Fibroblast of lung (primary cell): ENCODE results near the gene SLC35F5. TPM values are rescaled to one million over a fixed set of nuclear protein-coding genes. Genes with fewer than 3 reads are reported as not detected.
"Not testable (repeated sequence)": the region's sequence is repeated elsewhere in the genome, so short reads cannot be mapped to it uniquely, and the experiment has no call there.

Experiments
- DNase-seq, 2 donors: peaks; one replicate each; pipeline versions ENCODE4 v3.0.0 to v3.0.0-alpha.2; 2010; ENCODE audit warnings: low read depth in 2 of 2
- H2AFZ ChIP-seq: 2 replicates; pipeline ENCODE4 v1.5.1; 2012; ENCODE audit warnings: low read length, control low read depth, inconsistent platforms
- H3K27ac ChIP-seq: 2 replicates; pipeline ENCODE4 v1.5.1; 2011; ENCODE audit warnings: low read length, control low read depth; ENCODE audit not compliant: insufficient read depth
- H3K27me3 ChIP-seq: 2 replicates; pipeline ENCODE4 v1.5.1; 2011; ENCODE audit warnings: mild to moderate bottlenecking, low read length; ENCODE audit not compliant: control insufficient read depth, insufficient read depth
- H3K36me3 ChIP-seq: 2 replicates; pipeline ENCODE4 v1.5.1; 2011; ENCODE audit warnings: low read length; ENCODE audit not compliant: control insufficient read depth, insufficient read depth
- H3K4me1 ChIP-seq: 2 replicates; pipeline ENCODE4 v1.5.1; 2011; ENCODE audit warnings: low read length; ENCODE audit not compliant: control insufficient read depth, insufficient read depth; ENCODE audit errors: extremely low read depth
- H3K4me2 ChIP-seq: 2 replicates; pipeline ENCODE4 v1.5.1; 2011; ENCODE audit warnings: low read length, control low read depth; ENCODE audit not compliant: insufficient read depth; ENCODE audit errors: extremely low read depth
- H3K4me3 ChIP-seq, 4 experiments: fragments of 200-600 bp in 1 of 4; sonication (generic) in 1 of 4; replicated peaks in 1 of 4; 2 replicates each; pipeline ENCODE4 v1.5.1; 2011 to 2016; ENCODE audit warnings: low read length in 4 of 4, low read depth in 3 of 4, mild to moderate bottlenecking in 3 of 4, control low read depth in 2 of 4, inconsistent platforms in 1 of 4, mixed read lengths in 1 of 4; ENCODE audit not compliant: insufficient read depth in 1 of 4; ENCODE audit errors: control extremely low read depth in 1 of 4
- H3K79me2 ChIP-seq: 2 replicates; pipeline ENCODE4 v1.5.1; 2012; ENCODE audit warnings: mild to moderate bottlenecking, low read length, inconsistent platforms; ENCODE audit not compliant: control insufficient read depth, insufficient read depth
- H3K9ac ChIP-seq: 2 replicates; pipeline ENCODE4 v1.5.1; 2011; ENCODE audit warnings: mild to moderate bottlenecking, low read length, control low read depth; ENCODE audit not compliant: insufficient read depth
- H3K9me3 ChIP-seq: 2 replicates; pipeline ENCODE4 v1.5.1; 2012; ENCODE audit warnings: low read depth, low read length; ENCODE audit not compliant: control insufficient read depth, insufficient read depth
- H4K20me1 ChIP-seq: 2 replicates; pipeline ENCODE4 v1.5.1; 2011; ENCODE audit warnings: low read length; ENCODE audit not compliant: control insufficient read depth, insufficient read depth; ENCODE audit errors: extremely low read depth
- EZH2 ChIP-seq: IDR thresholded peaks from 2 replicates; pipeline ENCODE4 v1.5.1; 2012; ENCODE audit warnings: low read length, control low read depth, mild to moderate bottlenecking; ENCODE audit errors: missing control alignments
- polyA plus RNA-seq, 2 donors: library from polyadenylated mRNA; depleted of rRNA in 1 of 2; stranded (reverse) in 1 of 2; unstranded in 1 of 2; fragments of >200 nt; gene quantifications; 2 replicates each; pipeline ENCODE4 v1.2.1, GENCODE V29; 2011 to 2012; ENCODE audit warnings: missing spikeins in 1 of 2
- total RNA-seq: library from RNA; depleted of rRNA; stranded (reverse); fragments of >200 nt; gene quantifications from 2 replicates; pipeline ENCODE4 v1.2.1, GENCODE V29; 2014
- TF ChIP-seq, protein P1 (sequence below), 2 donors: IDR thresholded peaks in 1 of 2; conservative IDR thresholded peaks in 1 of 2; 1 replicate in 1 of 2; 2 replicates in 1 of 2; pipeline ENCODE4 v1.5.1; 2011 to 2012; ENCODE audit warnings: low read length in 2 of 2, control low read depth in 1 of 2, inconsistent platforms in 1 of 2, low read depth in 1 of 2, mild to moderate bottlenecking in 1 of 2

The SLC35F5 gene
- total and polyA plus RNA-seq, 2 donors (not counting 1 experiment from before 2014, with no cell fraction given): 86.1 to 245 TPM

DNA sequence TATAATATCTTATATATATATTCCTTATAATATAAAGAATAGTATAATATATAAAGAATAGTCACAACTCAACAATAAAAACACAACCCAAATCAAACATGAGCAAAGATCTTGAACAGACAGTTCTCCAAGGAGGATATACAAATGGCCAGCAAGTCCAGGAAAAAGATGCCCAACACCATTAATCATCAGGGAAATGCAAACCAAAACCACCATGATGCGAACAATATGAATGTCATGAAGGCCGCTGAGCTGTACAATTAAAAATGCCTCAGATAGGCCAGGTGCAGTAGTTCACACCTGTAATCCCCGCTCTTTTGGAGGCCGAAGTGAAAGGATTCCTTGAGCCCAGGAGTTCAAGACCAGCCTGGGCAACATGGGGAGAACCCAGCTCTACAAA, 58.9 kb downstream of the SLC35F5 start:
- Histone ChIP-seq H4K20me1 (no peaks in the 10 kb centered on the region), H3K36me3 (no peaks in the 10 kb centered on the region), H3K79me2 (no peaks in the 10 kb centered on the region), H3K4me3 (no peak overlapping the region), H3K9me3 (no peaks in the 10 kb centered on the region), H2AFZ (no peak overlapping the region), H3K9ac (no peak overlapping the region), H3K4me2 (no peak overlapping the region), H3K4me1 (no peaks in the 10 kb centered on the region), H3K27ac (no peak overlapping the region), H3K27me3 (no peaks in the 10 kb centered on the region)
- no peak for TF ChIP-seq EZH2
- TF ChIP-seq, protein P1, sequence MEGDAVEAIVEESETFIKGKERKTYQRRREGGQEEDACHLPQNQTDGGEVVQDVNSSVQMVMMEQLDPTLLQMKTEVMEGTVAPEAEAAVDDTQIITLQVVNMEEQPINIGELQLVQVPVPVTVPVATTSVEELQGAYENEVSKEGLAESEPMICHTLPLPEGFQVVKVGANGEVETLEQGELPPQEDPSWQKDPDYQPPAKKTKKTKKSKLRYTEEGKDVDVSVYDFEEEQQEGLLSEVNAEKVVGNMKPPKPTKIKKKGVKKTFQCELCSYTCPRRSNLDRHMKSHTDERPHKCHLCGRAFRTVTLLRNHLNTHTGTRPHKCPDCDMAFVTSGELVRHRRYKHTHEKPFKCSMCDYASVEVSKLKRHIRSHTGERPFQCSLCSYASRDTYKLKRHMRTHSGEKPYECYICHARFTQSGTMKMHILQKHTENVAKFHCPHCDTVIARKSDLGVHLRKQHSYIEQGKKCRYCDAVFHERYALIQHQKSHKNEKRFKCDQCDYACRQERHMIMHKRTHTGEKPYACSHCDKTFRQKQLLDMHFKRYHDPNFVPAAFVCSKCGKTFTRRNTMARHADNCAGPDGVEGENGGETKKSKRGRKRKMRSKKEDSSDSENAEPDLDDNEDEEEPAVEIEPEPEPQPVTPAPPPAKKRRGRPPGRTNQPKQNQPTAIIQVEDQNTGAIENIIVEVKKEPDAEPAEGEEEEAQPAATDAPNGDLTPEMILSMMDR (conservative IDR thresholded peaks at IDR 0.05 in 1 of 2, IDR thresholded peaks at IDR 0.05 in 1 of 2; ENCODE audit: low read depth in 1 of 2, low read length in 2 of 2): no peak
- DNase-seq: peak in 1 of 2 donors; percentile 12

DNA sequence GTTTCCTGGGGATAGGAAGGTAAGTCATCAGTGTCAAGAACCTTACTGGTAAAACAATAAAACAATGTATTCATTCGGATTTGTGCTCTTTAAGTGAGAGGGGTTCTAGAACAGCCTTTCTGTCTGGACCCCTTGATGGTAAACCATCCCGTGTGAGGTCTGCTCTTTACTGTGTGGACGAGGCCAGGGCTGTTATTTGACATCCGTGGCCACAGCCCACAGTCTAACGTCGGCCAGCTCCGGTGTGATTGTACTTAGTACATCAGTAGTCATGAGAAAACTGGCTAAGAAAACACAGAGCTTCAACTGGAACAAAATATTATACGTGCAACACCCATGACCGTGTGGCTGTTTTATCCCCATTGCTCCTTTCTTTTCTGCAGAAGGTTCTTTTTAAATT, 62.0 kb downstream of the SLC35F5 start:
- Histone ChIP-seq H4K20me1 (no peaks in the 10 kb centered on the region), H3K4me2 (no peak overlapping the region), H3K27ac (no peak overlapping the region), H3K27me3 (no peaks in the 10 kb centered on the region), H3K36me3 (no peaks in the 10 kb centered on the region), H3K4me1 (no peaks in the 10 kb centered on the region), H3K9me3 (no peaks in the 10 kb centered on the region), H3K79me2 (no peaks in the 10 kb centered on the region), H3K9ac (no peak overlapping the region), H3K4me3 (no peak overlapping the region), H2AFZ (no peak overlapping the region)
- TF ChIP-seq, protein P1 (conservative IDR thresholded peaks at IDR 0.05 in 1 of 2, IDR thresholded peaks at IDR 0.05 in 1 of 2; ENCODE audit: low read depth in 1 of 2, low read length in 2 of 2): no peak
- no peak for TF ChIP-seq EZH2
- no peak for DNase-seq

DNA sequence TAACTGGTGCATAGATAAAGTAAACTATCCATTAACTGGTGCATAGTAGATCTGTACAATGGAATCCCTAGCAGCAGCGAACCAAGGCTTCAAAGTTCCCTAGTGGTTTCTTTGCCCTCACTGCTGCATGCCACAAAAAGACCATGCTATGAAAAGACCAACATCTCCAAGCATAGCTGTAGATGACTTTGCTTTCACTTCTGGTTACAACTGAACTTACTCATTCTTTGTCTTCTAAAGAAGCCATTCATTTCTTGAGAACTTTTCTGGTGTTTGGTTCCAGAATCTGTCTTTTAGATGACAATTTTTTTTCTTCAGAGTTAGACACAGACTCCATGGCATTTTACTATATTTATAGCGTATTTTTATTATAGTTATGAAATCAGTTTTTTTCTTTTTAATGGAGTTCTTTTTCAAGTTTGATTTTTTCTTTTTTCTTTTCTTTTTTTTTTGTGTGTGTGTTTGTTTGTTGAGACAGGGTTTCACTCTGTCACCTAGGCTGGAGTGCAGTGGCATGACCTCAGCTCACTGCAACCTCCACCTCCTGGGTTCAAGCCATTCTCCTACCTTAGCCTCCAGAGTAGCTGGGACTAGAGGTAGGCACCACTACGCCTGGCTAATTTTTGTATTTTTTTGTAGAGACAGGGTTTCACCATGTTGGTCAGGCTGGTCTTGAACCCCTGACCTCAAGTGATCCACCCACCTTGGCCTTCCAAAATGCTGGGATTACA, 63.6 kb downstream of the SLC35F5 start:
- TF ChIP-seq, protein P1 (conservative IDR thresholded peaks at IDR 0.05 in 1 of 2, IDR thresholded peaks at IDR 0.05 in 1 of 2; ENCODE audit: low read depth in 1 of 2, low read length in 2 of 2): no peak
- TF ChIP-seq EZH2: no peak
- no peak for DNase-seq
- H3K27ac ChIP-seq: no peak overlapping the region

DNA sequence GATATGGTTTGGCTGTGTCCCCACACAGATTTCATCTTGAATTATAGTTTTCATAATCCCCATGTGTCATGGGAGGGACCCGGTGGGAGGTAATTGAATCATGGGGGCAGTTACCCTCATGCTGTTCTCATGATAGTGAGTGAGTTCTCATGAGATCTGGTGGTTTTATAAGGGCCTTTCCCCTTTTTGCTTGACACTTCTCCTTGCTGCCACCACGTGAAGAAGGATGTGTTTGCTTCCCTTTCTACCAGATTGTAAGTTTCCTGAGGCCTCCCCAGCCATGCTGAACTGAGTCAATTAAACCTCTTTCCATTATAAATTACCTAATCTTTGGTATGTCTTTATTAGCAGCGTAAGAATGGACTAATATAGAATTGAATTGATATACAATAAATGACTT, 65.6 kb downstream of the SLC35F5 start:
- not testable (repeated sequence) for H3K4me3 ChIP-seq, H4K20me1 ChIP-seq, H3K9me3 ChIP-seq, H3K79me2 ChIP-seq, H3K9ac ChIP-seq, H3K4me1 ChIP-seq, H2AFZ ChIP-seq, H3K27ac ChIP-seq, DNase-seq, H3K27me3 ChIP-seq, H3K36me3 ChIP-seq, H3K4me2 ChIP-seq

More for the DNA sequence above, 63.6 kb downstream of the SLC35F5 start:
- Histone ChIP-seq H4K20me1 (no peaks in the 10 kb centered on the region), H3K79me2 (no peaks in the 10 kb centered on the region), H3K9me3 (no peaks in the 10 kb centered on the region), H2AFZ (no peak overlapping the region), H3K27me3 (no peaks in the 10 kb centered on the region), H3K36me3 (no peaks in the 10 kb centered on the region), H3K9ac (no peak overlapping the region), H3K4me1 (no peaks in the 10 kb centered on the region), H3K4me3 (no peak overlapping the region), H3K4me2 (no peak overlapping the region)
